ENCODE results near the gene FGF11.

FGF11 gene

DNA sequence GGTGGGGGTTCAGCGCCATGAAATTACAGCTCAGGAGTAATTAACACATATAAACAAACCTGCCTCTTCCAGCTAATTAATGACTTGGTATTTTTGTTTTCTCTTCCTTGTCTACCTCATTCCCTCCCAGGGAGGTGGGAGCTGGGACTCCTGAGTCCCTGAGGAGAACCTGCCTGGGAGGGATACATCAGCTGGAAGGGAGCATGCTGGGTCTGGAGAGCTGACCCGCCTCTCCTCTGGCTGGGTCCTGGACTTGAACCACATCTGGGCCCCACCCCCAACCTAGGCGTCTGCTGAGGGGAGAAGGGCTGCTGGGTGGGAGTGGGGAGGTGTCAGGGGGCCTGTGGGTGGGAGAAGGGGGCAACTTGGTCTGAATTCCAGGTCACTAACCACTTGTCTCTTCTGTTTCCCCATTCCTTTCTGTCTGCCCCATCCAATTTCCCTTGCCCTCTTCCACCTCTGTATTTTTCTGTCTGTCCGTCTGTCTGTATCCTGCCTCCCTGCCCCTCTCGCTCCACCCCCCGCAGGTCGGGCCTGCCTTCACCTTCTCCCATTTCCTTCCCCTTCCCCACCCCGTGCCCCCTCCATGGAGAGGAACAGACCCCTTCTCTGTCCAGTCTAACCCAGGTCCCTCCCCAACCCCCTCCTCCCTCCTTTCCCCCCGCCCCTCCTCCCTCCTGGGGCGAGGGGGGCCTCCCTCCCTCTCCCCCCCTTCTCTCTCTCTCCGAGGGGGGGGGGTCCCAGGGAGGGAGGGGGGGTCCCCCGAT is 31.6 kb upstream of the FGF11 start, which contains the start of gene NLGN2:
Gene NLGN2 (plus strand): TSS at position 361 of the 767 bp plus-strand sequence. CDS start 411 bp downstream, outside the sequence.
- no peak for DNase-seq (ENCODE audit: low read depth, low spot score)
- no peak within 1 kb of the TSS for H3K27ac ChIP-seq

DNA sequence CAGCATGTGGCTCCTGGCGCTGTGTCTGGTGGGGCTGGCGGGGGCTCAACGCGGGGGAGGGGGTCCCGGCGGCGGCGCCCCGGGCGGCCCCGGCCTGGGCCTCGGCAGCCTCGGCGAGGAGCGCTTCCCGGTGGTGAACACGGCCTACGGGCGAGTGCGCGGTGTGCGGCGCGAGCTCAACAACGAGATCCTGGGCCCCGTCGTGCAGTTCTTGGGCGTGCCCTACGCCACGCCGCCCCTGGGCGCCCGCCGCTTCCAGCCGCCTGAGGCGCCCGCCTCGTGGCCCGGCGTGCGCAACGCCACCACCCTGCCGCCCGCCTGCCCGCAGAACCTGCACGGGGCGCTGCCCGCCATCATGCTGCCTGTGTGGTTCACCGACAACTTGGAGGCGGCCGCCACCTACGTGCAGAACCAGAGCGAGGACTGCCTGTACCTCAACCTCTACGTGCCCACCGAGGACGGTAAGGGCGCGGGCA is 31.0 kb upstream of the FGF11 start:
- H3K27ac ChIP-seq, result no peak overlapping the region
- DNase-seq (ENCODE audit: low read depth, low spot score), result no peak

DNA sequence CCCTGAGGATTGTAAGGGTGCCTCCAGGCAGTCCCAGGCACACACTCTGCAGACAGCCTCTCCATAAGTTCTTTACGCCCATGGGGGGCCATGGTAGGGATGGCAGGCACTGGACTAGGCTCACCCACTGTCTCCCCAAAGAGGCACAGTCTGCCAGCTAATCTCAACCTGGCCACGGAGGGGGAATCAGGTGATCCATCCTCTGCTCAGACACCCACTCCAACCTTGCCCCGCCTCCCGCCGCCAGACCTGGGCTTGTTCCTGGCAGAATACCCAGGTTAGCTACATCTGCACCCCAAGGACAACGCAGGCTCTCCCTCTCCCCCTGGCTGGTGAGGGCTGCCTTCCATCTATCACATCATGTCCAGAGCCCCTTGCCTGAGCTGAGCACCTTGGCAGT is 30.4 kb upstream of the FGF11 start:
- DNase-seq (ENCODE audit: low read depth, low spot score), result no peak

DNA sequence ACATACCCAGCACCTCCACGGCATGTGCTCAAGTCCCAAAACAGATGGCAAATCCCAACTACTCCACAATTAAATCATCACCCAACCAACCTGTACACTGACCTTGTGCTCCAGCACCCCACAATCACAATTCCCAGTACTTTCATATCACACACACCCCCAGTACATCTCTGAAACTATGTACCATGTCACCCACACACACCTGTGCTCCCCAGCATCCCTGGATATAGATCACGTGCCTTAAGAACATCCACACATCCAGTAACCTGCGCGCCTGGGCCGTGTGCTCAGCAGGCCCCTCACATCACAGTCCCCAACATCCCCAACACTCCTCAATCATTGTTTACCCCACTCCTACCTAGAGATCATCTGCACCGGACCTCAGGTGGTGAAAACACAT is 29.6 kb upstream of the FGF11 start:
- H3K27ac ChIP-seq, result no peak overlapping the region
- DNase-seq (ENCODE audit: low read depth, low spot score), result no peak

More for the DNA sequence above, 30.4 kb upstream of the FGF11 start:
- H3K27ac ChIP-seq, result no peak overlapping the region

DNA sequence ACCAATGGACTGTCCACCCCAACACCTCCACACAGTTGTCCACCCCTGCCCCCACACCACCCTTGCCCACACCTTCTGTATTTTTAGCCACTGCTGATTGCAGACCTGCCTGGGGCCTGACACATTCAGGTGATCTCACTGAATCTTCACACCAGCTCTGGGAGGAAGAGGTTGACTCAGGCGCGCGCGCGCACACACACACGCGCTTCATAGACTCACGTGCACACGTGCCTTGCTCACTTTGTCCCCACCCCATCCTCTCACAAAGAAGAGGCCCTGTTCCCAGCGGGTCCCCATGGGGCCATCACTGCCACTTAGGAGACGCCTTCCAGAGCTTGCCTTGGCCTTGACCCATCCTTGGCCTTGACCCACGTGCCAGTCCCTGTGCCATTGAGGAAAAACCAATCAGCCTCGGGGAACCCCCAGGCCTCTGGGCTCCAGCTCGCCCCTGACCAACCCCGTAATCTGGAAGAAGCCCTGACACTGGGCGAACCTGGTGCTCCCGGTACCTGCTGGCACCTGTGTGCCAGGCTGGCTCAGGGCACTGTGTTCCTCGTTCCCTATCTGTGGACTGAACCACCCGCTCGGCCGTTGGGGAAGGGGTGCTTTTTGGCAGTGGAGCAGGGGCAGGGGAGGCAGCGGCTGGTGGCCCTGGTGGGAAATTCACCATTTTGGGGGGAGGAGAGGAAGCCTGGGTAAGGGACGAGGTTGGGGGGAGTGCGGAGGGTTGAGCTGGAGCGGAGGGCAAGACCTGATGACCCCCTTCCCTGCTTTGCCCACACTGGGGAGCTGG is 28.5 kb upstream of the FGF11 start:
- H3K27ac ChIP-seq, result no peak overlapping the region
- no peak for DNase-seq (ENCODE audit: low read depth, low spot score)

DNA sequence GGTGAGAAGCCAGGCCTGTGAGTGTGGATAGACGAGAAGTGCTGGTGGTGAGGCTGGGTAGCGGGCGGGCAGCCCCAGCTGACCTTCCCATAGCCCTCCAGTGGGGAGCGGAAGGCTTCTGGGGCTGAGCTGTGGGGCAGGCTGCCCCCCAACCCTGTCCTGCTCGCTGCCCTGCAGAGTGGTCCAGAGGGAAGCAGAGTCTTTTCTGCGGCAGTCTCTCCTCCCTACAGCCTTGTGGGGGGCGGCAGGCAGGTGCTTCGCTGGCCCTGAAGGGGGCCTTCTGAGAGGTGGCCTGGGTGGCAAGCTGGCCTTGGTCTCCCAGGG is 27.9 kb upstream of the FGF11 start:
- no peak overlapping the region for H3K27ac ChIP-seq
- no peak for DNase-seq (ENCODE audit: low read depth, low spot score)

DNA sequence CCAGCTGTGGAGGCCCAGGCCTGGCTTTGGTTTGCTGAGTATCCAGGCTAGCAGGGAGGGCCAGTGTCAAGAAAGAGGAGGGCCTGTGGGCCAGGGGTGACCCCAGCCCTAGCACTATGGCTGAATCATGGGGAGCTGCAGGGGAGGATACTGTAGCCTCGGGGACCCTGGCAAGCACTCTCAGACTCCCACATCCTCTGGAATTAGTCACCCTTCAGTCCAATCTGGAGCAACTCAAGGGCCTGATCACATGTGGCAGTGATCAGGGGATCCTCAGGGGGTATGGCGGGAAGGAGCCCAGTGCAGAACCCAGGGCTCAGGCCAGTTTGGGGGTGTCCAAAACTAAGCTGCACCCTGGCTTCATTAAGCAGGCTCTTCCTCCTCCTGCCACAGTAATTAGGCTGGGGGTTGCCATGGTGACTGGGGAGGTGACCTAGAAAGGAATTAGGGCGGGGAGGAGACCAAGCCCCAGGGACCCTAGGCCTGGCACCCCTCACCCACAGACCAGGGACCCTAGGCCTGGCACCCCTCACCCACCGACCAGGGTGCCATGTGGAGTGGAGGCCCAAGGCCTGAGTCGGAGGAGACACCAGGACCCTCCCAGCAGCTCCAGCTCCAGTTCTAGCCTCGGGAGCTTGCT is 25.8 kb upstream of the FGF11 start:
- no peak overlapping the region for H3K27ac ChIP-seq
- no peak for DNase-seq (ENCODE audit: low read depth, low spot score)

DNA sequence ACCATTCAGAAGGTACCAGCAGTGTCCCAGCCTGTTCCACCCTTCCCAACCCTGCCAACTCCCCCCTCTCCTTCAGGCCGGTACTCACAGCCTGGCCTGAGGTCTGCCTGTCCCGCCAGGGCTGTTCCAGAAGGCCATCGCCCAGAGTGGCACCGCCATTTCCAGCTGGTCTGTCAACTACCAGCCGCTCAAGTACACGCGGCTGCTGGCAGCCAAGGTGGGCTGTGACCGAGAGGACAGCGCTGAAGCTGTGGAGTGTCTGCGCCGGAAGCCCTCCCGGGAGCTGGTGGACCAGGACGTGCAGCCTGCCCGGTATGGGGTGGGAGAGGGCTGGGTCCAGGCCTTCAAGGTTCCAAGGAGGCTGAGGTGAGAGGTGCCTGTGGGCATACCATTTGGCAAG is 24.5 kb upstream of the FGF11 start:
- no peak for DNase-seq (ENCODE audit: low read depth, low spot score)
- no peak overlapping the region for H3K27ac ChIP-seq

DNA sequence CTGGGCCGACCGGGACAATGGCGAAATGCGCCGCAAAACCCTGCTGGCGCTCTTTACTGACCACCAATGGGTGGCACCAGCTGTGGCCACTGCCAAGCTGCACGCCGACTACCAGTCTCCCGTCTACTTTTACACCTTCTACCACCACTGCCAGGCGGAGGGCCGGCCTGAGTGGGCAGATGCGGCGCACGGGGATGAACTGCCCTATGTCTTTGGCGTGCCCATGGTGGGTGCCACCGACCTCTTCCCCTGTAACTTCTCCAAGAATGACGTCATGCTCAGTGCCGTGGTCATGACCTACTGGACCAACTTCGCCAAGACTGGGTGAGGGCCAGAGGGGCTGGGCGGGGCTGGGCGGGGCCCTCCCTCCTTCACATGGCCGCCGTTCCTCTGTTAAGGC is 23.5 kb upstream of the FGF11 start:
- DNase-seq (ENCODE audit: low read depth, low spot score), result no peak
- H3K27ac ChIP-seq, result no peak overlapping the region

DNA sequence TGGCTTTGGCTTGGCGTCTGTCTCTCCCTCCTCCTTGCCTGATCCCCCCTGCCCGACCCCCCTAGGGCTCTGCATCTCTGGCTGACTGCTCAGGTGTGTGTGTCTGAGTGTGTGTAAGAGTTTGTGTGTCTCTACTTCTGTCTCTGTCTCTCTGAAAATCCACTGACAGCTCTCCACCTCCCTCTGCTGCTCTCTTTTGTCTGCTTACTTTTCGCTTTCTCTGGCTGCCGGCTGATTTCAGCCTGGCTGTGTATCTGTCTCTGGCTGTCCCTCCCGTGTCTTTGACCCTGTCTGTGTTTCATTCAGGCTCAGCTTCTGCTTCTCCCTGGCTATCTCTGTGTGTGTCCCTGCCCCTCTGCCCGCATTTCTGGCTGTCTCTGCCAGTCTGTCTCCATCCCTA is 23.0 kb upstream of the FGF11 start:
- DNase-seq (ENCODE audit: low read depth, low spot score), result no peak
- H3K27ac ChIP-seq, result no peak overlapping the region

DNA sequence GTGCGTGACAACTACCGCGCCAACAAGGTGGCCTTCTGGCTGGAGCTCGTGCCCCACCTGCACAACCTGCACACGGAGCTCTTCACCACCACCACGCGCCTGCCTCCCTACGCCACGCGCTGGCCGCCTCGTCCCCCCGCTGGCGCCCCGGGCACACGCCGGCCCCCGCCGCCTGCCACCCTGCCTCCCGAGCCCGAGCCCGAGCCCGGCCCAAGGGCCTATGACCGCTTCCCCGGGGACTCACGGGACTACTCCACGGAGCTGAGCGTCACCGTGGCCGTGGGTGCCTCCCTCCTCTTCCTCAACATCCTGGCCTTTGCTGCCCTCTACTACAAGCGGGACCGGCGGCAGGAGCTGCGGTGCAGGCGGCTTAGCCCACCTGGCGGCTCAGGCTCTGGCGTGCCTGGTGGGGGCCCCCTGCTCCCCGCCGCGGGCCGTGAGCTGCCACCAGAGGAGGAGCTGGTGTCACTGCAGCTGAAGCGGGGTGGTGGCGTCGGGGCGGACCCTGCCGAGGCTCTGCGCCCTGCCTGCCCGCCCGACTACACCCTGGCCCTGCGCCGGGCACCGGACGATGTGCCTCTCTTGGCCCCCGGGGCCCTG is 22.2 kb upstream of the FGF11 start:
- no peak overlapping the region for H3K27ac ChIP-seq
- no peak for DNase-seq (ENCODE audit: low read depth, low spot score)

DNA sequence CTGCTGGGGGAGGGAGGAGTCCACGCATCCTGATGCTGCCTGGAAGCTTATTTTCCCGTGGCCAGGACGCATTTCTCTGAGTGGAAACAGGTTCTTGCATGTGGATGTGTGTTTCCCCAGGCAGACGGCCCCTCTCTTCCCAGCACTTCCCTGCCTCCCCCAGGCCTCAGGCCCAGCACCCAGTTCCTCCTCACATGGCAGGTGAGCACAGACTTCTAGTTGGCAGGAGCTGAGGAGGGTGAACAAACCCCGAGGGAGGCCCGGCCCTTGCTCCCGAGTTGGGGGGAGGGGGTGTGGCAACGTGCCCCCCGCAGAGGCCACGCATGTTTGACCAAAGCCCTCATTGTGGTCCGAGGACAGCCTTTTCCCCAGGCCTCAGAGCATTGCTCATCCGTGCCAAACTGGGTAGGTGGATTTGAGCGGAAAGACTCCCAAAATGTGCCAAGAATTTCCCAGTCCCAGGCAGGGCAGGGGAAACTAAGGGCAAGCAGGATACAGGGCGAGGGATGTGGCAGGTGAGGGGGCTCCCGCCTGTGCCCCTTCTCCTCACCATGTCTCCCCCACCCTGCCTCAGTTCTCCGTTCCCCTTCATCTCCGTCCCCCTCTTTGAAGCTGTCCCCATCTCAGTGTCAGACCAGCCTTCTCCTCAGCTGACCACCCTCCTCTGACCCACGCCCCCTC is 20.7 kb upstream of the FGF11 start:
- H3K27ac ChIP-seq, result no peak overlapping the region
- DNase-seq (ENCODE audit: low read depth, low spot score), result no peak

DNA sequence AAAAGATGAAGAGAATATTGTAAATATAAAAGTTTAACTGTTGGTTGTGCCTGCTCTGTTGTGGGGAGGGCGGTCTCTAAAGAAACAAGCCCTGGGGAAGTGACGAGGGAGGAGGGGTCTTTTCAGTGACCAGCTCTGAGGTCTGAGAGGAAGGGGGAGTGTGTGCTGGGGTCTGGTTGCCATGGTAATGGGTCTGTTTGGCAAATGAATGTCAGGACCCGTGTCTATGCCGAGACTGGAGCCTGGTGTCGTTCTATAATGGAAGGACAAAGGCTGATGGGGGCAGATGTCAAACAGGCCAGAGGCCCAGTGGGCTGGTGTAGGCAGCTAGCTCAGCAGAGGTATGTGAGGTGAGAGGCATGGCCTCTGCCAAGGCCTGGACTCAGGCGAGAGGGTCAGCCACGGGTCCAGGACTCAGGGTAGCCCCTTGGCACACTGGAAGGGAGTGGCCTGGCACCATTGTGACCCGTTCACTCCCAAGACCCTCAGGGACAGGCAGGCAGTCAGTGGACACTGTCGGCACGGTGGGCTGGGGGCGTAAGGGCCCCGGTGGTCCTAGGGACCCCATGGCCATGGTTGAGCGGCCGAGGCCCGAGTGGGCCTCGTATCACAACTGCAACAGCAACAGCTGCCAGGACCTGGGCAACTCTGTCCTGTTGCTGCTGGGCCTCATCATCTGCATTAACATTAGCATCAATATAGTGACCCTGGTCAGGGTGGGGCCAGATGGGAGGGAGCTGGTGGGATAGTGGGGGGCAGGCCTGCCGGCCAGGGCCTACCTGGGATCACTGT is 19.3 kb upstream of the FGF11 start, which contains the start of gene SPEM1:
Gene SPEM1 (plus strand): TSS at position 506 of the 792 bp plus-strand sequence. CDS start 61 bp downstream, at position 567.
- H3K27ac ChIP-seq, result no peak within 1 kb of the TSS
- no peak for DNase-seq (ENCODE audit: low read depth, low spot score)

DNA sequence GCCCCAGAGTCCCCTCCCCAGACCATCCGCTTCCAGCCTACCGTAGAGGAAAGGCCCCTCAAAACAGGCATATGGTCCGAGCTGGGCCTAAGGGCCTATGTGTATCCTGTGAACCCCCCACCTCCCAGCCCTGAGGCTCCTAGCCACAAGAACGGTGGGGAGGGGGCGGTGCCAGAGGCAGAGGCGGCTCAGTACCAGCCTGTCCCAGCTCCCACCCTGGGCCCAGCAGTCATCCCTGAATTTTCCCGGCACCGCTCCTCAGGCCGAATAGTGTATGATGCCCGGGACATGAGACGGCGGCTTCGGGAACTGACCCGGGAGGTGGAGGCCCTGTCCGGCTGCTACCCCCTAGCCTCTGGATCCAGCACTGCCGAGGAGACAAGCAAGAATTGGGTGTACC is 18.1 kb upstream of the FGF11 start:
- no peak for DNase-seq (ENCODE audit: low read depth, low spot score)
- H3K27ac ChIP-seq, result no peak overlapping the region

DNA sequence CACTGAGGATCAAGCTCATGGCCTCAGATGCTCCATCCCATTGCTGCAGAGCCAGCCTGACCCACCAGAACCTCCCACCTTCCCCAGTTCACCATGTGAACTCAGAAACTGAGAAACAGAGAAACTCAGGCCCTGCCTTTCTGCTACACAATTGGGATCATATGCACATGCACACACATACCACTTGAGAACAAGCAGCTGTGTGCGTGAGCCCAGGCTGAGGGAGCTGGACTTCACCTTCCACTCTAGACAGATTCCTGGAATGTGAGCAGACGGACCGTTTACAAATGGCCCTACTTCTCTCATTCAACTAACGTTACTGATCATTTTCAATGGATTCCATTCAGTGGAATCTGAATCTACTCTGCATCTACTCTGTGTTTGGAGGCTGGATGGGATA is 15.6 kb upstream of the FGF11 start:
- DNase-seq (ENCODE audit: low read depth, low spot score), result no peak
- H3K27ac ChIP-seq, result no peak overlapping the region

DNA sequence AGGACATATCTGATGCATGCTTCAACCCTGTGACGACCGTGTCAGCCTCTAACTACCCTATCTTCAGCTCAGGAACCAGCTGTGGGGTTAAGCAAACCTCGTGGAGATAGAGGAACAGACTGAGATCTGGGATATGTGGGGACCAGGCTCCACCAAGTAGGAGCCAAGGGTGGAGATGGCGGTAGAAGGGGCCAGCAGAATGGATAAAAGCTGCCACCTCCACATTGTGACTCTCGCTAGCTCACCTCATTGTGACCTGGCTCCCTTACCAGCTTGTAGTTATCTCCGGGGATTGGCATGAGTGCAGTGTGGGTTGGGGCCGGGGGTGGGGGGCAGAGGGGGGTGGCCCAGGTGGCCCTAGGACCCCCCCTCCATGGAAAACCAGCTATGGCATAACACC is 14.0 kb upstream of the FGF11 start, which contains the start of gene SPEM2:
Gene SPEM2 (plus strand): TSS at position 301 of the 400 bp plus-strand sequence. CDS start 73 bp downstream, at position 374.
- no peak for DNase-seq (ENCODE audit: low read depth, low spot score)
- no peak within 1 kb of the TSS for H3K27ac ChIP-seq

DNA sequence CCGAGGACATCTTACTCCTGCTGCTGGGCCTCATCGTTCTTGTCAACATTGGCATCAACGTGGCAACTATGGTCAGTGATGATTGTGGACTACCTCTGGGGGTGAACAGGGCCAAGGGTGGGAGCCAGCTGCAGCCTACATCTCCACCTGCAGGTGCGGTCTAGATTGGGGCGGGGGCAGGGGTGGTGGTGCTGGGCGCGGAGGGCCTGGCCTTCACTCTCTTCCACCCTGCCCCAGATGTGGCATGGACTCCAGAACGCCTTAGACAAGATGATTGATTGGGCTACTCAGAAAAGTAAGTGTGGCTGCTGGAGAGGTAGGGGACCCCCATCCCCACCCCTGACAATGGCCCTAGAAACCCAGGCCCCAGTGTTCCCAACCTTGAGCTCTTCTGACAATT is 13.6 kb upstream of the FGF11 start:
- H3K27ac ChIP-seq, result no peak overlapping the region
- DNase-seq (ENCODE audit: low read depth, low spot score), result no peak

DNA sequence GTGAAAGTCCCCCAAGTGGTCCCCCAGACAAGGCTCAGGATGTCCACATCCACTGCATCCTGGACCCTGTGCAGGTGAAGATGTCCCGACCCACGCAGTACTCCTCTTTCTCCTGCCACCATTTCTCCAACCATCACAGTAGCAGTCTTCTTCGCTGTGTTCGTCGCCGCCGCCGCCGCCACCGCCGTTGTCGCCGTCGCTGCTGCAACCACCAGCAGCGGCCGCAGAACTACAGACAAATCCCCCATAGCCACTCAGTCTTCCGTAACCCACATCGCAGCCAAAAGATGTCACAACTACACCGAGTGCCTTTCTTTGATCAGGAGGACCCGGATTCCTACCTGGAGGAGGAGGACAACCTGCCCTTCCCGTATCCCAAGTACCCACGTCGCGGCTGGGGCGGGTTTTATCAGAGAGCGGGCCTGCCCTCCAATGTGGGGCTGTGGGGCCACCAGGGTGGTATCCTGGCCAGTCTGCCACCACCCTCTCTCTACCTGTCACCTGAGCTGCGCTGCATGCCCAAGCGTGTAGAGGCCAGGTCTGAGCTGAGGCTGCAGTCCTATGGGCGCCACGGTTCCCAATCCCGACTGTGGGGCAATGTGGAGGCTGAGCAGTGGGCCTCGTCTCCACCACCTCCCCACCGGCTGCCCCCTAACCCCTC is 13.0 kb upstream of the FGF11 start:
- no peak overlapping the region for H3K27ac ChIP-seq
- no peak for DNase-seq (ENCODE audit: low read depth, low spot score)
